Kidney glomerular epithelial cell (primary cell): ENCODE results near the gene MPRIP.

ENCODE experiments used
- DNase-seq: peaks from one replicate; lab custom pipeline; 2025; lab: John Stamatoyannopoulos, UW

Gene MPRIP

DNA sequence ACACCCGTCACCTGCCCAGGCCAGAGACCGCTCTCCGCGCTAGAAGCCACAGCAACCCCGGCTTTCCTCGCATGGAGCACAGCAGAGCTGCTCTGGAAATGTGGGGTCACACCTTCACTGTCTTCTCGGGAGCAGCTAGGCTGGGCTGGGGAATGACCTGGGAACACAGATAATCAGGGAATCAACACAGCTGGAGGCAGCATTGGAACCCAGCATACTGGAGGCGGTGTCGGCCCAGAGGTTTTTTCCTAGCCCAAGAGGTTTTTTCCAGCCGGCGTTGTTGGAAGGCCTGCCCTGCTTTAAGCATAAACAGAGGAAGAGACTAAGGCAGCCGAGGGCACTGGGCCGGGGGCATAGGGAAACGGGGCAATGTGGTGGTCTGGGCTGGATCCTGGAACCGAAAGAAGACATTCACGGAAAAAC lies 164.7 kb downstream of the MPRIP start:
- DNase-seq, result no peak

DNA sequence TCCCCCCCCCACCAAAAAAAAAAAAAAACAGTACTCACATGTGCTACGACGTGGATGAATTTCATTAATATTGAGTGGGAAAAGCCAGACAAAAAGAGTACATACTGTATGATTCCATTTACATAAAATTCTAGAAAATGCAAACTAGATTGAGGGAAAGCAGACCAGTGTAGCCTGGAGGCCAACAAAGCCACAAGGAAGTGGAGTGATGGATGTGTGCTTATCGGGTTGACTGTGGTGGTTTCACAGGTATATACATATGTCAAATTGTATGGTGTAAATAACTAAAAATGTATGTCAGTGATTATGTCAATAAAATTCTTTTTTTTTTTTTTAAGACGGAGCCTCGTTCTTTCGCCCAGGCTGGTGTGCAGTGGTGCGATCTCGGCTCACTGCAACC lies 165.7 kb downstream of the MPRIP start:
- DNase-seq, result no peak

DNA sequence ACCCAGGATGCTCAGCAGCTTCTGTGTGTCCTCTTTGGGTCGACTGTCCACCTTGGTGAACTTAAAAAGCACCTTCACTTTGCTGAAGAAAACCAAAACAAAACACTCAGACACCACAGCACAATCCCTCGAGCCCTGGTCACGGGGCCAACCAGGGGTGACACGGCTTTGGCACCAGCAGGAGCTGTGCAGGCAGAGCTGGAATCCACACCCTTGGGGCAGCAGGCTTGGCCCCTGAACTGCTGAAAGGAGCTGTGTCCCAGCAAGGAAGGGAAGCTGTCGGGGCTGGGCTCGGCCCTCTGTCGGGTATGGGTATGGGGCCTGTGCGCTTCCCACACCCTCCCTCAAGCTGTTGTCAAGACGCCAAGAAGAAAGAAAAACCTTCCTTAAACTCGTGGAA lies 171.5 kb downstream of the MPRIP start:
- DNase-seq, result no peak

DNA sequence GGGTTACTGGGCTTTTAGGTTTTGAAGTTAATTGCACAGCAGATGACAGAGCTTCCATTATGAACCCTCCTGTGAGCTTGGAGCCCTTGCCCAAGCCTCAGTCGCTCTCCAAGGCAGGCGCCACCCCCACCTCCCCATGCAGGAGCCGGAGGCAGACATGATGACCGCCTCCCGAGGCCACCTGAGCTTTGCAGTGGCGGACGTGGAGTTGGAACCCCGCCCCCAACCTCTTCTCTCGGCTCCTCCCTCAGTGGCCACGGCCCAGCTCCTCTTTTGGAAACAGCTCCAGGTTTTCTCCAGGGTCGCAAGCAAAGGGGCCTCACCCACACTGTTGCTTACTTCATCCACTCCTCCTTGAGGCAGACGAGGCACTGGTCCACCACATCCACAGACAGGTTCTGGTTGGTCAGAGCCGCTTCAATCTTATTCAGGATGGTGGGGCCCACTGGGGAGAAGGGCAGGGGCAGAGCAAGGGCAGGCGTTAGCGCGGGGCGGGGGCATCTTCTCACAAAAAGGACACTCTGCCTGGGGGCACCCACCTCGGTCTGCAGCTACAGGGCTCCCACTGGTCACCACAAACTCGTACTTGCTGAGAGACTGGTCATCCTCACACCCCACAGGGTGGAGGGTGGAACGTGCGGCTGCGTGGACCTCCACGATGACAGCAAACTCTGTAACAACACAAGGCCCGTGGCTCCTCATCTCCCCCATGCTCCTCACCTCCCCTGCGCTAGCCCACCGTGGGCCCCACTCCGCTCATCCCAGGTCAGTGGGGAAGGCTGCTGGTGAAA lies 172.6 kb downstream of the MPRIP start:
- no peak for DNase-seq

DNA sequence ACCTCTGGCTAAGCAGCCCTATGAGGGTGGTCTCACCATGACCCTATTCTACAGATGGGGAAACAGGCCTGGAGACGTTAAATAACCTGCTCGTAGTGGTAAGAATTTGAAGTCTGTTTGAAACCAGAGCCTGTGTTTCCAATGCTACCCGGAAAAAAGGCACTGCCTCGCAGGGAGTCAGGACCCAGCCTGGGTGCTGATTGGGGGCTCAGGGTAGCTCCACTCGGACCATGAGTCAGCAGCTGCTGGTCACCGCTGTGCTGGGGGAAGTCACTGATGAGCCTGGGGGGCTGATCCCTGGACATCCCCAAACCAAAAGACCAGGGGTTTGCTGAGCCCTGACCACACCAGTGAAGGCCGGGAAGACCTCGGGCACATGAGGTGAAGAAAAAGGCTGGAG lies 173.3 kb downstream of the MPRIP start:
- DNase-seq, result no peak

DNA sequence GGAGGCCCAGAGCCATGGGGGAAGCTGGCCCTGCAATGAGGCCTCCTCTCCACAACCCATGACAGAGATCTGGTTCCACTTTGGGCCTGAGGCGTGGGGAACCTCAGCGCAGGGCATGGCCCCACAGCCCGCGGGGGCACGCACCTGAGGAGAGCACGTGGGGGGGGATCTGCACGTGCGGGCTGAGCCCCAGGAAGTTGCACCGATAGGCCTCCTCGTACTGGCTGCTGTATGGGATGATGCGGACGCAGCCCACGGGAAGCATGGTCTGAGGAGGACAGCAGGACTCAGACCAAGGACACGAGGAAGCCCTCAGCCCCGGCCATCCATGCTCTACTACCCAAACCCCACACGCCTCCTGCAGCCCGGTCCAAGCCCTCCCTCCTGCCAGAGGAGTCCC lies 174.0 kb downstream of the MPRIP start:
- DNase-seq, result no peak

DNA sequence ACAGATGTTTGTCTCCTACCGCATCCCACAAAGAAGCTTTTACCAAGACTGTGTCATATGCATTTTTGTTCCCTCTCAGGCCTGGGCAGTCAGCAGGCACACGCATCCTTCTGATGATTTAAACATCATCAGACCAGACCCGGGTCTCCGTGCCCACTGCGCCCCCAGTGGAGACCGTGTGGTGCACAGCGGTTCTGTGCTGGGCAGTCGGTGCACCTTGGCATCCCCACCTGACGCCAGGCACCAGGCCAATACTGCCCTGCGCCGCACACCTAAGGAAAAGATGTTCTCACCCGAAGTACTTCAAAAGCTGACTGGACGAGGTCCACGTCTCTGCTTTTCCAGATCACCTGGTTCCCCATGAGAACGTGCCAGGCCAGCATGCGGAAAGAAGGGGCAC lies 174.5 kb downstream of the MPRIP start:
- DNase-seq, result no peak

DNA sequence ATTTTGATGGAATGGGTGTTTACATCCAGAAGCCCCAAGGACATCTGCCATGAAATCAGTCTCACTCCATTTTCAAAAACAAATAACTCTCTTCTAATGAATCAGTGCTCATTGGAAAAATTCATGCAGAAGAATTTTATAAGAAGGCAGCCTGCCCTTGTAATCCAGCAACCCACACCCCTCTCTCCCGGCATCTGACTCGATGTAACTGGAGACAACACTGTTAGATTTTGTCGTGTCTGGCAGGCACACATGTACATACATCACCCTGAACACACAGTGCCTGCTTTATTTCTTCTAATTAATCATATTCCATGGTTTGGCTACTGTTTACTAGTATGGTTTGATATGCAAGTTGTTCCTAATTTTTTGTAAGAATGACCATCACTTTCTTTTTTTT lies 175.7 kb downstream of the MPRIP start:
- DNase-seq, result no peak

DNA sequence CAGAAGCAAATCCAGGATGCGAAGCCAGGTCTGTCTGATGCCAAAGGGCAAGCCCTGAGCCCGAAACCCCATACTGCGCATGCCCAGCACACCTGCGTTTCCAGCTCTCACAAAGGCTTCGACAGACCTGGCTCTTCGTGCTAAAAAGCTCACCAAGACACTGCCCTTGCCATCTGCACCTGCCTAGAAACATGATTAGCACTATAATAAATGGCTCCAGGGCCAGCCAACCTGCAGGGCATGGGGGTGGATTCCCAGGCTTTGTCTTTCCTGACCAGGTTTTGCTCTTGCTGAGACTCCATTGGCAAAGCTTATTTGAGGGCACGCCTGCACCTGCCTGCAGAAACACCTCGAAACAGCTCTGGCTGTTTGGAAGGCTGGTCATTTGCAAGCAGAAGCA lies 178.3 kb downstream of the MPRIP start:
- DNase-seq, result no peak

DNA sequence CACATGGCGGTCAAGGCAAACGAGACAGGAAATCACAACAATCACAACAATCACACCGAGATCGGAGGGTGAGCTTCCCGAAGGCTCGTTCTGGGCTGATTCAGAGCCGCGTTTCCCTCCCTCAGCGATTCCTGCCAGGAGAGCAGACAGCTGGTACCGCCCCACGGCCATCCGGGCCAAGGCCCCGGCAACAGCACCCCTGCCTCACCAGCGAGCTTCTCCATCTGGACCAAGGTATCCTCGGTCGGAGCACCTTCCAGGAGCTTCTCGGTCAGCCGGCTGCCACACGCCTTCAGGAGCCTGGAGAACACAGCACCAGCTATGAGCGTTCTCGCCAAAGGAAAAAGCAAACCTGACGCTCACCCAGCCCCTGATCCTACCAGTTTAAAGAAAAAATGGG lies 179.1 kb downstream of the MPRIP start:
- no peak for DNase-seq

DNA sequence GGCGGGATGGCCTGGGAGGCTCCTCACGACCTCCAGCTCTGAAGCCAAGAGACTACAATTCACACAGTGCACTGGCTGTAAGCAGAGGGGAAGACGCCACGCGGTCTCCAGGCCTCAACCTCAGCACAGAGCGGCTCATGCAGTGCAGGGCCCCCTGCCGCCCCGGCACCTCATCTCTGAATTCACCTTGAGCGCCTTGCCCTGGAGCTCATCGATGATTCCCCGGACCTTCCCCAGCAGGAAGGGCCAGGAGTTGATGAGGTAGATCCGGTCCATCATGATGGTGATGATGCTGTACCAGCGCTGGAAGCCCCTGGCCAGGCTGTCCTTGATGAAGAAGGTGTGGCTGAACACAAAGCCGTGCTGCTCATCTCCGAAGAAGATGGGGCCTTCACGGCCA lies 181.5 kb downstream of the MPRIP start:
- DNase-seq, result no peak

DNA sequence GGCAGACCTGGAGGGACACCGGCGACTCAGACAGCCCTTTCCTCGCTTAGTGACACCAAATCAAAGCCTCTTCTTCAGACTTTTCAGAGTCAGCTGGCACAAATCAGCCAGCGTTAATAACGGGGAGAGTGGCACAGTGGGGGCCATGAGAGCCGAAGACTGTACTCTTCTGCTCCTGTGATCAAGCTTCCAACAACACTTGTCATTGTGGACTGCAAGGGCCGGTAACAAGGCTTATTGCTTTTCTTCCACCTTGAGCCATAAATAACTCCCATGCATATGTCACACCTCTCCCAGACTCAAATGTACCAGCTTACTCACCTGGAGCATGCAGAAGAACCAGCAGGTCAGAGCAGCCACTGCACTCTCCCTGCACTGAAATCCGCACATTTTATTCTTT lies 181.9 kb downstream of the MPRIP start:
- no peak for DNase-seq

DNA sequence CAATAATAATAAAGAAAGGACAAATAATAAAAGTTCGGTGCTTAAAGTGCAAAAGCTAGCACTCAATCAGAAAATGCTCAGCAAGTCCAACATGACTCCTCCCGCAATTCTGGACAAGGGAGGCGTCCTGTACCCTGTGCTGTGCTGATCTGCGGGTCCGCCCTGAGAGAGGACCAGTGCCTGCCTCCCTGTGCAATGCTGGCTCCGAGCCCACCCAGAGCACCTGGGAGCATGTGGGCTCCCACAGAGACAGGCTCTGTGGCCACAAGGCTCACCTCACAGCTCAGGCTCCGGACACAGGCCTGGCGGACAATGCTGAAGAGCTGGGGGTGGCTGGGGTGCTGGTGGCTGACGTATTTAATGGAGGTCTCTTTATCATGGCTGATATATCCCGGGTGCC lies 183.6 kb downstream of the MPRIP start:
- DNase-seq, result no peak

DNA sequence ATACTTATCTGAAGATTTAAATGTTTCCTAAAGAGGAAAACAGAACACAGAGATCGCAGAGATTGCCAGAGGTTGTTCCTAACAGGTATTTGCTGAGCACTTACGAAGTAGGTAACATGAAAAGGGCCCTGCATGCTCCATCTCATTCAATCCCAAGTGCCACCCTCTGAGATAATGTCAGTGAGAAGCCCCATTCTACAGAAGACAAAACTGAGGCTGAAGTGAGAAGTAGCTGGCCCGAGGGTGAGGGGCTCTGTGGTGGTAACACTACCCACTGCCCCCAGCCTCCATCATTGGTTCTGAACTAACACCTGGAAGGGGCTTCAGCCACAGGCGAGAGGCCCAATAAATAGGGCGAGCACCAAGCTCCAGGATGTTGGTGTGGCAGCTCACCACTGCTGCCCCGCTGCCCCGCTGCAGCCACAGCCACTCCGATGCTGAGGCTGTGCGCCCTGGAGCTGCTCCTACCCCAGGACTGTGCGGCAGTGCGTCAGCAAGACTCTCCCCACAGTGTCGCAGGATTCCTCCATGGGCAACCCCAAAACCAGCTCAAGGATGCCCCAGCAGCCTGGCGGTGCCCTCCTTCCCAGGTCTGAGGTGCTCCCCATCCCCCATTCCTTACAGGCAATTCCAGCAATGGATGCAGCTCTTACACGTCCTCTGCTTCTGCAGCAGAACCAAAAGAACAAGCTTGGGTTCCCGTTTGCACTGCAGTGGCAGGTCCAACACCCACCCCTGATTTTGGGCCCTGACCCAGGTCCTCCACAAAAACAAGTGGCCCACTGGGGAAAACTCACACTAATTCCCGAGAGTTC lies 184.4 kb downstream of the MPRIP start:
- no peak for DNase-seq

DNA sequence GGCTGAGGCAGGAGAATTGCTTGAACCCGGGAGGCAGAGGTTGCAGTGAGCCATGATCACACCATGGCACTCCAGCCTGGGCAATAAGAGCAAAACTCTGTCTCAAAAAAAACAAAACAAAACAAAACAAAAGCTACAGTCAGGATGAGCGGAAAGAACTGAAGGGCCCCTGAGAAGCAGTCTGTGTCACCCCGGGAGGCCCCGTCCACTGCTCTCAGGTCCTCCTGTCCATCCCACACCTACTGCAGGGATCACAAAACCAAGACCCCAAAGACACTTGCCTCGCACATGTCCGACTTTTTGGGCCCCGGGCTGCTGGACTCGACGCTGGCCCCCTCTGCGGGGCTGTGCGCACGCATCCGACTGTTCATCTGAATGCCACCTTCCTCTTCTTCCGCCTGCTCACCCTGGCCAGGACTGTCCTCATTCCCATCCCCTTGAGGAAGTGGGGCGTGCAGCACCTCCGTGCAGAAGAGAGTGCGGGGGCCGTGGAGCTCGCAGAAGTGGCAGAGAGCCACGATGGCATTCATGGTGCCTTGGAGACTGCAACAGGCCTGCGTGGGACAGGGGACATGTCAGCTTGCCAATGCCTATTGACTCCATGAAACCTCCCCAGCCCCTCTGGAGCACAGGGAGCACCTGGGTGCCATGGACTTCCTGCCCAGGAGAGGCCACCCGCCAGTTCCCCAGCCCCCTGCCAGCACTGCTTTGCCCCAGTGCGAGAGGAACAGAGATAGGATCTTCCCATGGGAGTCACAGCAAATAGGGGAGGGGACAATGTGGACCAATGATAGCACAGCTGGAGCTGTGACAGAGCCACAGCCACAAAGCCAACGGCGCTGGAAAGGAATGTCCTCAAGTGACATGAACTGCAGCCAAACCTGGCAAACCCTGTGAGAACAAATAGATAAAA lies 185.6 kb downstream of the MPRIP start:
- no peak for DNase-seq

DNA sequence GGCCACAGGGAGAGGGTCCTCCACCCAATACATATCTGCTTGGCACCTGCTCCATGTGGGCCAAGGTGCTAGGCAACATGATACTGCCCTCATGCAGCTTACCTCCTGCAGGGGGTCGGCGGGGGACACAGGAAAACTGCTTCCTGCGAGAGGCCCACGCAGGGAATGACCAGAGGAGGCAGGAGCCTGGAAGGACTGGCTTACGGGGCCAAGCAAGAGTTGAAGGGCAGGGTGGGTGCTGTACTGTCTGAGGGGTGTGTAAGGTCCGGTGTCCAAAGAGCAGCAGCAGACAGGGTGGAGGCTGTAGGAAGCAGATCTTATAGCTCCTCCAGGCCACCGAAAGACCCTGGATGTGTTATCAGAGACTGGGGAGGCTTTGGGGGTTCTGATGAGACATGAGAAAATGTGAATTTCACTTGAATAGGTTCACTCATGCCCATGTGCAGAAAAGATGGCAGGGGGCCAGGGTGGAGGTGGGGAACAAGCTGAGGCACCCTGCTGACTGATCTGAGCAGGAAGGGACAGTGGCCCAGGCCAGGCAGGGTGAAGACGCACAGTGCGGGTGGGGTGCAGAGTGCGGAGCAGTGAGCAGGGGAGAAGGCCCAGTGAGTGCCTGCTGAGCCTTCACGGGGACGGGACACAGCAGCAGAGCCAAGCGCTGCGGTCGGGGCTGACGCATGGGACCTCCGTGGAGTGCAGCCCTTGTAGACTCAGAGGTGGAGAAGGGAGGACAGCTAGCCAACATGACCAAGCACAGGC lies 186.4 kb downstream of the MPRIP start:
- DNase-seq, result no peak

DNA sequence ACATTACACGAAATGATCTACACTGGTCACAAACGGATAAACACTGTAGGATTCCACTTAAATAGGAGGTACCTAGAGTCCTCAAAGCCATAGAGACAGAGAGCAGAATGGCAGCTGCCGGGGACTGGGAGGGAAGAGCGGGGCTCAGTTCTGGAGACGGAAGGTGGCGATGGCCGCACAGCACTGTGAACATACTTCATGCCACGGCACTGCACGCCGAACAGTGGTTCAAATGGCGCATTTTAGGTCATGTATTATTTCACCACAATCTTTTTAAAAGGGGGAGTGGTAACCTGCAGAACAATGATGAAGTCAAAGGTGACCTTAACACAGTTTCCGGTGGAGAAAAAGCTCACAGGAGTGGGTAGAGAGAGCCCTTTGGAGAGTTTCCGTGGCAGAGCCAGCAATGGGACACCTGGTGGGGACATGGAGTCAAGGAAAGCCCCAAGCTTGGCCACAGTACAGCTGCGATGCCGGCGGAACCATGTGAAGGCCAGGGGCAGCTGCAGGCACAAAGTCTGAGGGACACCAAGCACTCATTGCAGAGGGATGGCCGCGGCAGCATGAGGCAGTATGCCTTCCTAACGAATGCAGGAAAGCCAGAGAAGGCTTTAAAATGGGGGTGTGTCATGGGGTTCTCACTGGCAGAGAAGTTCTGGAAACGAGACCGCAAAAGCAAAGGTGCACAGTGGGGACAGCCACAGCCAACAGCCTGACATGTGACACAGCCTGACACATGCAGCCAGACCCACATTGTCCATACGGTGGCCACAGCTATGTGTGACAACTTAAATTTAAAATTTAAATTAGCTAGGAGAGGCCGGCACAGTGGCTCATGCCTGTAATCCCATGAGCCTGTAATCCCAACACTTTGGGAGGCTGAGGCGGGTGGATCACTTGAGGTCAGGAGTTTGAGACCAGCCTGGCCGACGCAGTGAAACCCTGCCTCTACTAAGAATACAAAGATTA lies 187.4 kb downstream of the MPRIP start:
- no peak for DNase-seq

DNA sequence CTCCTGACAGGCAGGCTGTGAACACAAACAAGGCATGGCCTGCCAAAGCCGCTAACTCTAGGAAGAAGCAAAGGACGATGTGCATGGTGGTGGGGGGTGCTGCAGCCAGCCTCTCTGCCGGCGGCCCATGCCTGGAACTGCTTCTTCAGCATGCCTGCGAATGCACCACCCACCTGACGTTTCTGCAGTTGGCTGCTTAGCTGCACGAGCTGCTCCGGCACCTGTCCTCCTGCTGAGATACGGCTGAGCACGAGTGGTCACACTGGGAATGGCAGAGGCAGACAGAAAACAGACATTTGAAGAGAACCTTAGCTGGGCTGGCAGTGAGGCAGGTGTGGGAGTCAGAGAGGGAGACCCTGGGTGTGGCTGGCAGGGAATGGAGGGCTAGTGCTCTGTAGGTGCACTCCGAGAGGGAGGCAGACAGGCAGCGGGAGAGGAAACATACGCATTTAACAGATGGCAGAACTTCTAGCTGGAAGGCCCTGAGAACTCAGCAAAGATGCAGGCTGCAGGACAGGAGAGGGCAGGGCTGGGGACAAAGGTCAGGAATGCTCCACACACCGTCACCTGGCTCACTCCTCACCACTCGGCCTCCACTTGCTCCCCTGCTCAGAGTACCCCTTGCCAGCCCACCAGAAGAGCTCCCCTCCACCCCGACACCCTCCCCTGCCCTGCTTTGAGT lies 189.5 kb downstream of the MPRIP start:
- DNase-seq, result no peak

DNA sequence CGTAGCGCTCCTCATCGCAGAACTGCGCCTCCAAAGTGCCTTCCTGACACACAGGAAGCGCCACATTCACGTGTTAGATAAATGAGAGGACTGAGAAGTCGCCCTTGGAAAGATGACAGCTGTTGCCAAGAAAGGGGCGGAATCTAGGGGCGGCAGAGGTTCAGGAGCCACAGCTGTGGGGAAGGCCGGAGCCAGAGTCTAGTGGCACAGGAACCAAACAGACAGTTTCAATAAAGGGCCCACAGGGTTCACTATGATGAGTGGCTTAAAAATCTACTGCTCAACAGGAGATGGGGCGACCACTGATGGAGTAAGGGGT lies 190.0 kb downstream of the MPRIP start:
- no peak for DNase-seq
